Hepatocyte (in vitro differentiated cells): Measurements from ENCODE around the gene SUPT3H.

ENCODE experiments used
- CTCF ChIP-seq: fragments of 200-600 bp; sonication (generic); IDR thresholded peaks from 2 replicates; pipeline ENCODE4 v1.5.1; 2016; ENCODE audit warnings: antibody characterized with exemption, mild to moderate bottlenecking; ENCODE audit not compliant: poor library complexity
- EZH2 ChIP-seq: fragments of 200-600 bp; sonication (generic); IDR thresholded peaks from 2 replicates; pipeline ENCODE4 v1.6.1; 2016; ENCODE audit warnings: antibody characterized with exemption, mild to moderate bottlenecking, borderline replicate concordance
- EZH2phosphoT487 ChIP-seq: fragments of 200-600 bp; sonication (generic); IDR thresholded peaks from one replicate; pipeline ENCODE4 v1.6.1; 2018; ENCODE audit warnings: antibody characterized with exemption, mild to moderate bottlenecking, low read depth, moderate library complexity; ENCODE audit not compliant: unreplicated experiment, severe bottlenecking

GRCh38 chr6:44969446-44970185, 408.1 kb downstream of the SUPT3H start:
- no peak for TF ChIP-seq CTCF
- no peak for TF ChIP-seq EZH2
- TF ChIP-seq EZH2phosphoT487, result no peak
